Kidney epithelial cell (primary cell): Measurements from ENCODE around the gene RRBP1. TPM values are rescaled to one million over a fixed set of nuclear protein-coding genes. Genes with fewer than 3 reads are reported as not detected.

Experiments
- DNase-seq: peaks from one replicate; pipeline ENCODE4 v3.0.0-alpha.2; 2010; ENCODE audit warnings: low read depth
- H3K27me3 ChIP-seq: 2 replicates; pipeline ENCODE4 v1.6.0; 2011; ENCODE audit warnings: low read length; ENCODE audit not compliant: control insufficient read depth, insufficient read depth
- H3K36me3 ChIP-seq: 2 replicates; pipeline ENCODE4 v1.5.1; 2011; ENCODE audit warnings: low read length; ENCODE audit not compliant: control insufficient read depth, insufficient read depth
- H3K4me3 ChIP-seq: 2 replicates; pipeline ENCODE4 v1.5.1; 2011; ENCODE audit warnings: low read depth, mild to moderate bottlenecking, control low read depth, low read length
- total RNA-seq: library from RNA; depleted of rRNA; stranded (reverse); fragments of >200 nt; gene quantifications from 2 replicates; pipeline ENCODE4 v1.2.3, GENCODE V29; 2015
- TF ChIP-seq, protein P1 (sequence below): IDR thresholded peaks from 2 replicates; pipeline ENCODE4 v1.5.1; 2011; ENCODE audit warnings: mild to moderate bottlenecking, moderate library complexity, low read length, control low read depth, inconsistent platforms; ENCODE audit not compliant: insufficient read depth, poor library complexity, severe bottlenecking

Gene RRBP1
- total RNA-seq, 1 donor from 2014 or later = 98.4 TPM

DNA sequence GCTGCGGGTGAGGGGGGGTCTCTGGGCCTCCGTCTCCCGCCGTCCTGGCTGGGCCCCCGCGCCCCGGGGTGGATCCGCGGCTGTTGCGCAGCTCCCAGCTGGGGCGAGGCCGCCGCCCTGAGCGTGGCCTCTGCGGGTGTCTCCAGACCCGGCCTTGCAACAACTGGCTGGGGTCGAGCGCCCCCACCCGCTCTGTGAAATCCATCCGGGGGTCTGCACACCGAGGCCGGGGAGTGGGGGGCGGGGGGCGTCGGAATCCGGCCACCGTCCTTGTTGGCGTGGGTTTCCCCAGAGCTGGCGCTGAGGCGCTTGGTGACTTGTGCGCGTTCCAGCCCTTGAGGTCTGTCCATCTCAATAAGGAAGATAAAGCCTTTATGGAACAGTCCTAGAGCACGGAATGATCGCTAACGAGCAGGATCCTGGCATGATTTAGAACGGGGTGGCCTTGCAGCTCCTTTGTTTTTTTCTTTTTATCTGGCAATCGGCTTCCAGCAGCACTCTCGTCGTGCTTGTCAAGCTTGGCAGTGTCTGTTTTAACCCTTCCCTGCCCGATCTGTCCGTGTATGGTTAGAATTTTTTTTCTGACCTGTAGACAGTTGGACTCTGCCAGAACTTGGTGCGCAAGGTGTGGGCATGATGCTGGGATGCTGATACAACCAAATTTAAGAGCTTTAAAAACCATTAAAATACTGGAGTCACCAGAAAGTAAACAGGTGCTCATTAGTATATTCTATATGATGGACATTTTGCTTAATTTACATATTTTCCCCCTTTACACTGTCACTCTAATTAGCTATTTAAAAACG is 111.5 kb downstream of the RRBP1 start:
- DNase-seq = no peak
- TF ChIP-seq, protein P1, sequence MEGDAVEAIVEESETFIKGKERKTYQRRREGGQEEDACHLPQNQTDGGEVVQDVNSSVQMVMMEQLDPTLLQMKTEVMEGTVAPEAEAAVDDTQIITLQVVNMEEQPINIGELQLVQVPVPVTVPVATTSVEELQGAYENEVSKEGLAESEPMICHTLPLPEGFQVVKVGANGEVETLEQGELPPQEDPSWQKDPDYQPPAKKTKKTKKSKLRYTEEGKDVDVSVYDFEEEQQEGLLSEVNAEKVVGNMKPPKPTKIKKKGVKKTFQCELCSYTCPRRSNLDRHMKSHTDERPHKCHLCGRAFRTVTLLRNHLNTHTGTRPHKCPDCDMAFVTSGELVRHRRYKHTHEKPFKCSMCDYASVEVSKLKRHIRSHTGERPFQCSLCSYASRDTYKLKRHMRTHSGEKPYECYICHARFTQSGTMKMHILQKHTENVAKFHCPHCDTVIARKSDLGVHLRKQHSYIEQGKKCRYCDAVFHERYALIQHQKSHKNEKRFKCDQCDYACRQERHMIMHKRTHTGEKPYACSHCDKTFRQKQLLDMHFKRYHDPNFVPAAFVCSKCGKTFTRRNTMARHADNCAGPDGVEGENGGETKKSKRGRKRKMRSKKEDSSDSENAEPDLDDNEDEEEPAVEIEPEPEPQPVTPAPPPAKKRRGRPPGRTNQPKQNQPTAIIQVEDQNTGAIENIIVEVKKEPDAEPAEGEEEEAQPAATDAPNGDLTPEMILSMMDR = no peak
- H3K36me3 ChIP-seq = no peaks in the 10 kb centered on the region
- no peaks in the 10 kb centered on the region for H3K27me3 ChIP-seq
- H3K4me3 ChIP-seq = peak overlapping the region; percentile 98

DNA sequence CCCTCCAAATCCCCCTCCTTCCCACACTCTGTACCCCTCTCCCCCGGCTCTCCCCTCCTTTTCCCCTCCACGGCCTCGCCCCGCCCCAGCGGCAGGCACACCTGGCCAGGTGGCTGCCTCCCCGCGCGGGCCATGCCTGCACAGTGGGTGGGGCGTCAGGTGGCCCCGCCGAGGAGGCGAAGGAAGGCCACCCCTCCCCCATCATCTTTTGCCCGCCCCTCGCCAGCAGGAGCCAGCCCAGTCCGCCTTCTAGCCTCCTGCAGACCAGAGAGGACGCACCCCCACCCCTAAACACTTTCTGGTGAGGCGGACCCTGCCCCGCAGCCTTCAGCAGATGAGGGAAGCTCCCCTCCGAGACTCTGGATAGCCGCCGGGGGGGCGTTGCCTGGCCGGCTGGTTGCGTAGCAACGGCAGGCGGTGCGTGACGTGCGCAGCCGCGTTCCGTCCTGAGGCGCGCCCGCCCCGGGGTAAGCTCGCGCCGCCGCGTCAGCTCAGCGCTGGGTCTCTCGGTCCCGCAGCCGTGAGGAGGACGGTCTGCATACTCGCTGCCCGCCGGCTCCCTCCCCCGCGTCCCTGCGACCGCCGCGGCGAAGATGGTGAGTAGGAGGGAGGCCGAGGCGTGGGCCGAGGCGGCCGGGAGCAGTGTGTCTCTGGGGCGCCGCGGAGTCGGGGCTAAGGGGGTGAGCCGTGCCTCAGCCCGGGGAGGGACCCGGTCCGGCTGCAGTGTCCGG is 112.3 kb downstream of the RRBP1 start, which contains the start of gene DSTN:
TSS of gene DSTN (plus strand) at position 460 of the 731 bp plus-strand sequence. CDS start at position 594, 134 bp downstream.
- H3K36me3 ChIP-seq = no peaks in the 10 kb centered on the region
- H3K27me3 ChIP-seq = no peaks in the 10 kb centered on the region
- DNase-seq = peak; percentile 74
- peak within 1 kb of the TSS; percentile 98 for H3K4me3 ChIP-seq
- TF ChIP-seq, protein P1 = no peak

DNA sequence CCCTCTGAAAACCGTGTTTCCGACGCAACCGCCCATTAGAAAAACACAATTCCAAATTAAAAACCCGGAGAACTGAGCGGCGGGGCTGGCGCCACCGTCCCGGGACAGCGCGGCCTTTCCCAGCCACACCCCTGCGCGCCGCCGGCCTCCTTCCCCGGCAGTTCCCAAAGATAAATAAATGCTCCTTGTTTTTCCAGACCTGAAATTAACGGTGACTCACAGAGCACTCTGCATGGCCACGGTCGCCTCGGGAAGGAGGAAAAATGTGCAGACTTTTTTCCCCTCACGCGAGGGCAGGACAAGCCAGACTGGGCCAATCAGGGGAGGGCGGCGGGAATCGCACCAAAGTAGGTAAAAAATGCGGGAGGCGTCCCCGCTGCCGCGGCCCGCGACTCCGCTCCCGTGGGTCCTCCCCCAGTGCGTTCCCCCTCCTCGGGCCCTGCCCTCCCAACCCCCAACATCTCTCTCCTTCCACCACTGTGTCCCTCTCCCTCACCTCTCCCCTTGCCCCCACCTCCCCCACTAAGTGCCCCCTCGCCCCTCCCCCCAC is 113.0 kb downstream of the RRBP1 start:
- no peaks in the 10 kb centered on the region for H3K27me3 ChIP-seq
- peak overlapping the region; percentile 98 for H3K4me3 ChIP-seq
- TF ChIP-seq, protein P1 = no peak

DNA sequence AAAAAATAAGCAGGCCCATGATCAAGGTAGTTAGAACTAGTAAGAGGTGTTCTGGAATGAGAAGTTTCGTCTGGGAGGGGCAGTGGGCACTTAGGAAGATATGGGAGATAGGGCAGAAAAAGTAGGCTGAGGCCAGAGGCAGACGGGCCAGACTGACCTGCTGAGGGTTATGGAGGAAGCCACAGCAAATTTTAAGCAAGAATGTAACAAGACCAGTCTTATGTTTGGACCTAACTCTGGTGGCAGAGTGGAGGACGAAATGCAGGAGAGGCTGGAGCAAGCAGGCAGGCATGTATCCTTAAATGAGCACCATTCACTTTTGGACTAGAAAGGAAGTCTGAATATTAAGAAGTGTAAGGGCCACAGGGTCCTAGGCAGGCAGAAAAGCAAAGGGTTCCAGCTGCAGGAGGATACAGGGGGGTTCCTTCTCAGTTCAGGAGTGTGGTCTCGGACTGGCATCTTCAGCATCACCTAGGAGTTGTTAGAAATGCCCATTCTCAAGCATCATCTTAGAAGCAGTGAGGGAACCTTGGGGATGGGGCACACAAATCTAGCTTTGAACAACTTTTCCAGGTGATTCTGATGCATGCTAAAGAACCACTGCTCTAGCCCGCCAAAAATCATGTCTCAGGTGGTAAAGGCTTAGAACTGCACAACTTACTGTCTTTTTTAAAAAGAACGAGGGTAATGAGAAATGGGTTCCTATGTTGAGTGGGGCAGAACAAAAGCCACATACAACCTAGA is 113.8 kb downstream of the RRBP1 start:
- no peak for DNase-seq
- H3K27me3 ChIP-seq = no peaks in the 10 kb centered on the region
- TF ChIP-seq, protein P1 = no peak
- H3K4me3 ChIP-seq = peak overlapping the region; percentile 98
- no peaks in the 10 kb centered on the region for H3K36me3 ChIP-seq

More for the DNA sequence above, 113.0 kb downstream of the RRBP1 start:
- DNase-seq = peak; percentile 93
- H3K36me3 ChIP-seq = no peaks in the 10 kb centered on the region

DNA sequence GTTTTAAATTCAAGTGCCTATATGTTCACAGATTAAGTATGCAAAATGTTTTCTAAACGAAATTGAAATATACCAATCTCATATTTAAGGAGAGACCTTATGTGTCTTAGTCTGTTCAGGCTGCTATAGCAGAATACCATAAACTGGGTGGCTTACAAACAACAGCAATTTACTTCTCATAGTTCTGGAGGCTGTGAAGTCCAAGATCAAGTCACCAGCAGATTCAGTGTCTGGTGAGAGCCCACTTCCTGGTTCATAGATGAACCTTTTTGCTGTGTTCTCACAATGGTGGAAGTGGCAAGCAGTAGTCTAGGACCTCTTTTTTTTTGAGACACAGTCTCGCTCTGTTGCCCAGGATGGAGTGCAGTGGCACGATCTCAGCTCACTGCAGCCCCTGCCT is 115.7 kb downstream of the RRBP1 start:
- Histone ChIP-seq H3K4me3 (no peak overlapping the region), H3K27me3 (no peaks in the 10 kb centered on the region), H3K36me3 (no peaks in the 10 kb centered on the region)
- no peak for DNase-seq
- TF ChIP-seq, protein P1 = no peak
